Fibroblast of mammary gland (primary cell): Measurements from ENCODE around the gene EPHB4.

Experiments
- DNase-seq: peaks from one replicate; pipeline ENCODE4 v3.0.0-alpha.2; 2010; ENCODE audit warnings: low read depth
- H3K4me3 ChIP-seq: 2 replicates; pipeline ENCODE4 v1.5.1; 2011; ENCODE audit warnings: low read depth, mild to moderate bottlenecking, low read length, moderate library complexity; ENCODE audit not compliant: control insufficient read depth
- TF ChIP-seq, protein P1 (sequence below): conservative IDR thresholded peaks from 2 replicates; pipeline ENCODE4 v1.5.1; 2011; ENCODE audit warnings: low read depth, low read length, inconsistent platforms; ENCODE audit not compliant: control insufficient read depth, insufficient read depth

EPHB4 gene

DNA sequence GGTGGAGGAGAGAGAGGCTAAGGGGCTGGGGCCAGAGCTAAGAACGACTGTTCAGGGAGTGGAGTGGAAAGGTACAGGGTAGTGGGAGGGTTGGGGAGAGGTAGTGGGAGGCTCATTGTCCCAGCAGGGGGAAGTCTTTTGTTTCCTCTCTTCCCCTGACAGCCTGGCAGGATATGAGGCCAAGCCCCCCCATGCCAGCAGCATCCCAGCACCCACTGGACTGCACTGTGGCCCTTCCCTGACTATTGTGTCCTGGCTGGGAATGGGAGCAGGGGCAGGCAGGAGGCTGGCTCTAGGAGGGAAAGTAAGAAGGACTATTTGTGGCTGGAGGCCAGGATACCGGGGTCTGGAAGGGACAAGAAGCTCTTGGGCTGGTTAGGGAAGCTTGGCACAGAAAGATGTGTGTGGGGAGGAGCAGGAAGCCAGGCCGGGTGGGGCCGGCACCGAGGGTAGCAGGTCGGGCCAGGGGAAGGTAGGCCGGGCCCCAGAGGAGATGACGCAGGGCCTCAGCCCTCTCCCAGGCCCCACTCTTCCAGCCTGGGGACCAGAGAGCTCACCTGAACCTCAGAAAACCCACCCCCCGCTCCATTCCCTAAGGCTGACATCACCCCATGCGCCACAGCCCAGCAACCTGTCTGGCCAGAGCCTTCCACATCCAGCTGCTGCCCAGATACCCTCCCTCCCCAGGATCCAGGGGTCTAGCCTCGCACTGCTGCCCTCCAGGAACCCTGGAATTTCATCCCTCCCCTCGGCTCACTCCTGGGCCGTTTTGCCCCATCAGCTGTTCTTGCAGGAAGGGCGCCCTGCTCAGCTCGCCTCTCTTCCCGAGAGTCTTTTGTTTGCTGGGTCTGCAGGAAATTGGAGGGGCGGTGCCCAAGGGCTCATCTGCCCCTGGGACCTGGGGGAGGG lies 8.8 kb upstream of the EPHB4 start:
- no peak overlapping the region for H3K4me3 ChIP-seq
- TF ChIP-seq, protein P1, sequence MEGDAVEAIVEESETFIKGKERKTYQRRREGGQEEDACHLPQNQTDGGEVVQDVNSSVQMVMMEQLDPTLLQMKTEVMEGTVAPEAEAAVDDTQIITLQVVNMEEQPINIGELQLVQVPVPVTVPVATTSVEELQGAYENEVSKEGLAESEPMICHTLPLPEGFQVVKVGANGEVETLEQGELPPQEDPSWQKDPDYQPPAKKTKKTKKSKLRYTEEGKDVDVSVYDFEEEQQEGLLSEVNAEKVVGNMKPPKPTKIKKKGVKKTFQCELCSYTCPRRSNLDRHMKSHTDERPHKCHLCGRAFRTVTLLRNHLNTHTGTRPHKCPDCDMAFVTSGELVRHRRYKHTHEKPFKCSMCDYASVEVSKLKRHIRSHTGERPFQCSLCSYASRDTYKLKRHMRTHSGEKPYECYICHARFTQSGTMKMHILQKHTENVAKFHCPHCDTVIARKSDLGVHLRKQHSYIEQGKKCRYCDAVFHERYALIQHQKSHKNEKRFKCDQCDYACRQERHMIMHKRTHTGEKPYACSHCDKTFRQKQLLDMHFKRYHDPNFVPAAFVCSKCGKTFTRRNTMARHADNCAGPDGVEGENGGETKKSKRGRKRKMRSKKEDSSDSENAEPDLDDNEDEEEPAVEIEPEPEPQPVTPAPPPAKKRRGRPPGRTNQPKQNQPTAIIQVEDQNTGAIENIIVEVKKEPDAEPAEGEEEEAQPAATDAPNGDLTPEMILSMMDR: no peak
- DNase-seq: no peak

DNA sequence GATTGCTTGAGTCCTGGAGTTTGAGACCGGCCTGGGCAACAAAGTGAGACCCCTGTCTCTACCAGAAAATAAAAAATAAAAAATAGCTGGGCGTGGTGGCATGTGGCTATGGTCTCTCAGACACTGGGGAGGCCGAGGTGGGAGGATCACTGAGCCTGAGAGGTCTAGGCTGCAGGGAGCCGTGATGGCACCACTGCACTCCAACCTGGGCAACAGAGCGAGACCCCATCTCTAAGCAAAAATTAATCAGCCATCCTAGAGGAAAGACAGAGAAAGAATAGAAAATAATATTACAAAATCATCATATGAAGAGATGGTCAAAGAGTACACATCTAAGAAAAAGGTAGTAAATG lies 4.9 kb upstream of the EPHB4 start:
- TF ChIP-seq, protein P1: no peak
- no peak for DNase-seq
- no peak overlapping the region for H3K4me3 ChIP-seq

DNA sequence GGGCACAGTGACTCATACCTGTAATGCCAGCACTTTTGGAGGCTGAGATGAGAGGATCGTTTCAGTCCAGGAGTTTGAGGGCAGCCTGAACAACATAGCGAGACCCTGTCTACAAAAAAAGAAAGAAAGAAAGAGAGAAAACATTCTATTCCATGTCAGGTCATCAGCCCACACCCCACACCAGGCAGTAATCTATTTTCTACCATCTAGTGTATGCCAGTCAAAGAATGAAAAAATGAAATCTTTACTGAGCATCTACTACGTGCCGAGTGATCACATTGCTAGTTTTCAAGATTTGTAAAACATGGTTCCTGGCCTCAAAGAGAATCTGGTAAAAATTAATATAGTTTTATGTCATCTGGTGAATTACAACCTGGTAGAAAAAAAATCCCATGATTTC lies 3.1 kb upstream of the EPHB4 start:
- DNase-seq: no peak
- TF ChIP-seq, protein P1: no peak
- H3K4me3 ChIP-seq: no peak overlapping the region

DNA sequence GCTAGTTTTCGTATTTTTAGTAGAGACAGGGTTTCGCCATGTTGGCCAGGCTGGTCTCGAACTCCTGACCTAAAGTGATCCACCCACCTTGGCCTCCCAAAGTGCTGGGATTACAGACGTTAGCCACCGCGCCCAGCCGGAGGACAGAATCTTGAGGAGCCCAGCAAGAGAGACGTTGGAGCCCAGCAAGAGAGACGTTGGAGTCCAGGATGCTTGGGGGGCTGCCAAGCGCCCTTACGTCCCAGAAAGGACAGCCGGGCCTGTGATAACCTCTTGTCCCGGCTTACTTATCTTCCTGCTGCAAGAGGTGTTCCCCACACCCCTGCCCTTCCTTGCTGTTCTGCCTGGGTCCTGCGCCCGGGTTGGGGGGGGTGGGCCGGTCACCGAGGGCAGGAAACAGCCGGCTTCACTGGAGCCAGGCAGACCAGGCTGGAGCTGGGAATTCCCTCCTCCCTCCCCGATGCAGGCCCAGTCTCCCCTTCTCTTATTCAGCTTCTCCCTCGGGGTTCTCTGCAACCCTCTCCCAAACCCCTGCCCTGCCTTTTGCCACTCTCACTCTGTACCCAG lies 1.9 kb upstream of the EPHB4 start:
- no peak overlapping the region for H3K4me3 ChIP-seq
- DNase-seq: no peak
- TF ChIP-seq, protein P1: no peak

DNA sequence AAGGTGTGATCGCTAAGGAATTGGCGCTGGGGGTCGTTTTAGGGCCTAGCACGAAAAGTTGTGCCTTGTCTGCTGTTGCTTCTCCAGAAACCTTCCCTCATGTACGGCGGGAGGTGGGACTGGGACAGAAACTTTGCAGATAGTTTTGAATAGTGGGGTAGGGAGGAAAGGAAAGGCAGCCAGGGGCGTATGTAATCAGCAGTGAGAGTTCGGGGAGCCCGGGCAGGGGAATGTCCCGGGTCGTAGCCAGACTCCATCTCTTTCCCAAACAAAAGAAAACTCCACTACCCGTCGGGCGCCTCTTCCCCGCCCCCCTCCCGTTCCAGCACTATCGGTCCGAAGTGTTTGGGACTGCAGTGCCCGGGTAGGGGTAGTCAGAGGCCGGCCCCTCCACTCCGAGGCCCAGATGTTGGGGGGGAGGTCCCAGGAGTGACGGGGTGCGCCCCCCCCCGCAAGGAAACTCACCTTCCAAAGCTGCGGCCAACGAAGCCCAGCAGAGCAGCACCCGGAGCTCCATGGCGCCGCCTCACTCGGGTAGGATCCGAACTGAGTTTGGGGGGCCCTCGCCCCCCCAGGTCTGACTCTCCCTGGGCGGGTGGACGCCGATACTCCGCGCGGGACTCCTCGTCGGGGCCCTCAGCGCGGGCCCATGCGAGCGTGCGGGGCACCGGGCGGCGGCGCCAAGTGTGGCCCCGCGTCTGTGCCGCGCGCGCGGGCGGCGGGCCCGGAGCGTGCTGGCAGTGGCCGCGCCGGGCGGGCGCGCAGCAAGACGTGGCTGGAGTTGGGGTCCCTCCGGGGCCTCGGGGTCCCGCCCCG lies 601 bp downstream of the EPHB4 start:
- TF ChIP-seq, protein P1: no peak
- H3K4me3 ChIP-seq: peak overlapping the region; percentile 64
- DNase-seq: no peak

DNA sequence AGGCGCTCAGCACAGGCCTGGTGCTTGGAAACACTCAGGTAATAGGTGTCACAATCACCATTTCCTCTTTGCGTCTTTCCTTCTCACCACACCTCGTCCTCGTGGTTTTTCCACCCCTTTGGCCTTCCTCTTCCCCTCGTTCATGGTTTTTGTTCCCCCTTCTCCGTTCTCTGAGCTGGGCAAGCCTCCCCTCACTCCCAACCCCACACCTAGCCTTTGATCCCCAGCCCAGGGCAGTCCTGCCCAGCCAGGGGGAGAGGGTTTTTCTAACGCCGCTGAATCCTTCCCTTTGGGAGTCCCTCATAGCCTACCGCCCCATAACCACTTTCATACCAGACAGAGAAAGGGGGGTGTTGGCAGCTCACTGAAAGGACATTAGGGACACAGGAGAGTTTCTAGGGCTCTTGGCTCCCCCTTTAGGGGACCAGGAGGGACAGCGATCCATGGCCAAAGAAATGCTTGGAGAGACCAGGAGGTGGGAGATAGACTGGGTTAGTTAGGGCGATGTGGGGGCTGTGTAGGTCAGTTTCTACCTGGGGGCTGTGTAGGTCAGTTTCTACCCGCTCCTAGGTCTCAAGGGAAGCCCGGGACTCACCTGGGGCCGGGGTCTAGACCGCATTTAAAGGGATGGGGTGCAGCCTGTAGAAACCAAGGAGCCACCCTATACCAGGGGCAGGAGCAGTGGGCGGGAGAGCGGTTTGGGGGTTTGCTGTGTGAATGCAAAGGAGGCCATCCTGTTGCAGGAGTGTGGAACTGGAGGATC lies 1.4 kb downstream of the EPHB4 start:
- TF ChIP-seq, protein P1: peak; percentile 29
- DNase-seq: peak; percentile 57
- peak overlapping the region; percentile 64 for H3K4me3 ChIP-seq
